Daoy (cell line): ENCODE results near the gene APRT. TPM values are rescaled to one million over a fixed set of nuclear protein-coding genes. Genes with fewer than 3 reads are reported as not detected.

ENCODE experiments used
- DNase-seq: peaks from one replicate; pipeline ENCODE4 v3.0.0-alpha.2; 2015; ENCODE audit warnings: low read depth
- total RNA-seq: library from RNA; depleted of rRNA; stranded (reverse); fragments of >200 nt; shearing (Covaris generic); gene quantifications from 2 replicates; pipeline ENCODE4 v1.2.3, GENCODE V29; 2014

The APRT gene
- total RNA-seq, 1 experiment from 2014 or later = 106 TPM

GRCh38 chr16:88822281-88823040 is 10.7 kb upstream of the APRT start:
- DNase-seq = no peak

- DNase-seq = no peak
Observed at GRCh38 chr16:88821168-88821850, 9.6 kb upstream of the APRT start.

DNA sequence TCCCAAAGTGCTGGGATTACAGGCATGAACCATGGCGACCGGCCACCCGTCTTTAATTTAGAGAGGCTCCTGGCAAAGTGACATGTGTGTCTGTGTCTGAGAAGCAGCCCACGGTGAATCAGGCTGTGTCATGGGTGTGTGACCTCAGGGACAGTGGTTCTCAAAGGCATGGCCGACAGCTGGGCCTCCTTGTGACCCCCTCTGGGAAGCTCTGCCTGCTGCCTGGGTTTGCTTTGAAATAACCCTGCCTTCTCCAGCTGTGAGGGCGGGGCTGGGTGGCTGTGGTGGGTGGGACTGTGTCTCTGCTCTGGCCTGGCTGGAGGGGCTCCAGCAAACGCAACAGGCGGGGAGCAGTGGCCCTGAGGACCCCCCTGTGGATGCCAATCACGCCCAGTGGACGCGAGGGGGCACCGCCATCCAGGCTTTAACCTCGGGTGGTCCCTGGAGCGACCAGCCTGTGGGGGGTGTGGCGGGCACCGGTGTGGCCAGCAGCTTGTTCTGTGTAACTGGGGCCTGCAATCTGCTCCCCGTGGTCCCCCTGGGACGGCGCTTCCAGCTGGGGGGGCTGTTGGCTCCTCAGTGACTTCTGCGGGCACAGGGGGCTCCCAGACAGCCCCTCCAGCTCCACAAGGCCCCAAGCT is 8.8 kb upstream of the APRT start:
- no peak for DNase-seq

DNA sequence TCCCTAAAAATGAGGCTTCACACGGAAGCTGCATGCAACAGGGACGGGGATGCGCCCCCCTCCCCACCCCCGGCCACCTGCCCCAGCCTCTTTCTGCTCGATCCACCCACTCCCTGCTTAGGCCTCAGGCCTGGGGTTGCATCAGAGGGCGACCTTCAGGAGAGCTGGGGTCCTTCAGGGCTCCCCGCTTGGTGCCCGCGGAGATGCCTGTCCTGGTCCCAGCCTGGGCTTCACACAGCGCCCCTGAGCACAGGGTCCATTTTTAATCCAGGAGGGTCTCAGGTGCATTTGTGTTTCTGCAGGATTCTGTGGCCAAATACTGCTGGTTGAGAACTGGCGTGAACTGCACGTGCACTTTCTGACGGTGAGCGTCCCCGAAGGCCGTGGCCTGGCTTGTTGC is 7.4 kb upstream of the APRT start:
- DNase-seq = no peak

DNA sequence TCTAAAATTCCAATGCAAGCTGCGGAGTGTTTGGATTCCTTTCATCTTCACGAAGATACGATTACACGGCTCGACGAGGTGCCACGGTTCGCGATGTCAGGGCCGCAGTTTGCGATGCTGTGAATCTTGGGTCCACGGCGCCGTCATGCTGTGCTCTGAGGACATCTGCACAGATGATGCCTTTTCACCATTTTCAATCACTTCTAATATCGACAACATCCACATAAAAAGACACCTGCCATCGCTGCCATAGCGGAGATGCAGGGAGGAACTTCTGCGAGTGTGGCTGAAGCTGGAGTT is 6.8 kb upstream of the APRT start:
- DNase-seq = no peak

DNA sequence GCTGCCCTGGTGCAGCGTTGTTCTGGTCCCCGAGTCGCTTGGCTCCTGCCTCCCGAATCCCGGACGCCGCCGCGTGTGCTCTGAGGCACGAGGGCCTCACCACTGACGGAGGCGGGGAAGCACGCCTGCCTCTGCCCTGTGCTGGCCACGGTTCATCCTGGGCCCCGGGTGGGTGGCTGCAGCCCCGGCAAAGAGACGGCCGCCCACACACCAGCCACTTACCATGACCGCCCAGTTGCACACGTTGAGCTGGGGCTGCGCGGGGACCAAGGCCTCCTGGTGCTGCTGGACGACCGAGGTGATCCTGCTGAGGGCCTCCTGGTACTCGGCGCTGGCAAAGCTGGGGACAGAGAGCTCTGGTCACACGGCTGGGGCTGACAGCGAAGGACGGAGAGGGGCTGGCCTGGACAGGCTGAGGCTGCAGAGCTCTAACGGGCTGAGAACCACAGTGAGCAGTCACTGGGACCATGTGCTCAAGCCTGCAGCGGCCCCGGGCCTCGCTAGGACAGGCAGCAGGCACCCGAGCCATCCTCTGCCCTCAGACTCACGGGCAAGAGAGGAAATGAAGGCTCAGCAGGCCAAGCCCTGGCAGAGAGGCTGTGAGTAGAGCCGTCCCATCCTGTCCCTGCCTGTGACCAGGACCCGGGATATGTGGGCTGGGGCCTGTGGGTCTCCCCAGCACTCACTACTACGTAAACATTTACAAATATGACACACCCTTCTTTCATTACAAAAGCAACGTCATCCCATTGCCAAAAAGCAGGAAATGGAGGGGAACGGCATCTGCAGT is 6.3 kb upstream of the APRT start:
- DNase-seq = no peak

DNA sequence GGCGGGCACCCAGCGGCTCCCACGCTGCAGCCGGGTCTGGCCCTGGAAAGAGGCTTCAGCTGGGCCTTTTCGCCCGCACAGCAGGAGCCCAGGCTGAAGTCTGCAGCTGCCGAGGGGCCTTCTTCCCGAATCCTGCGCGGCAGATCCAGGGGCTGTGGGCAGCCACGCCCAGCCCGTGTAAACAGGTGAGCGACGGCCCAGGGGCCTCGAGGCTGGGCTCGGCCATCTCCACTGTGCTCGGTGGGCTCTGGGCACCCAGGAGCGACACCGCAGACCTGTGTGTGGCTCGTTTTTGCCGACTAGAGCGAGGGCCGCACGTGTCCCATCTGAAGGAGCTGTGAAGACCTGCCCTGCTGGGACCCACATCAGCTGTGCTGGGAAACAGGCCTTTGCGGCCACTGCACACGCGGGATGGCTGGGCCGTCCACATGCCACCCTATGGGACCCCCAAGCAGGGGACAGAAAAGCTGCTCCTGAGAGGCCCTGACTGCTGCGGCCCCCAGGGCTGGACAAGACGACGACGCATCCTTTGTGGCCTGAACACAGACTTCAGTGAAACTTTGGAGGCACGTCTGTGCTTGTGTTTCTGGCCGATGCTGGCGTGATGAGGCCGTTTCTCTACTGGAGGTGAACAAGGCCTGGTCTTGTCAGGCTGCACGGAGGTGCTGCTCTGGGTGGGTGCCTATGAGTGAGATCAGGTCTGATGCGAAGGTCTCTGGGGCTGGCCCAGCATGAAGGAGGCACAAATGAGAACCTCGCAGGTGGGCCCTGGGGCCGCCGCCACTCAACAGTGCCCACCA is 5.2 kb upstream of the APRT start:
- DNase-seq = no peak

DNA sequence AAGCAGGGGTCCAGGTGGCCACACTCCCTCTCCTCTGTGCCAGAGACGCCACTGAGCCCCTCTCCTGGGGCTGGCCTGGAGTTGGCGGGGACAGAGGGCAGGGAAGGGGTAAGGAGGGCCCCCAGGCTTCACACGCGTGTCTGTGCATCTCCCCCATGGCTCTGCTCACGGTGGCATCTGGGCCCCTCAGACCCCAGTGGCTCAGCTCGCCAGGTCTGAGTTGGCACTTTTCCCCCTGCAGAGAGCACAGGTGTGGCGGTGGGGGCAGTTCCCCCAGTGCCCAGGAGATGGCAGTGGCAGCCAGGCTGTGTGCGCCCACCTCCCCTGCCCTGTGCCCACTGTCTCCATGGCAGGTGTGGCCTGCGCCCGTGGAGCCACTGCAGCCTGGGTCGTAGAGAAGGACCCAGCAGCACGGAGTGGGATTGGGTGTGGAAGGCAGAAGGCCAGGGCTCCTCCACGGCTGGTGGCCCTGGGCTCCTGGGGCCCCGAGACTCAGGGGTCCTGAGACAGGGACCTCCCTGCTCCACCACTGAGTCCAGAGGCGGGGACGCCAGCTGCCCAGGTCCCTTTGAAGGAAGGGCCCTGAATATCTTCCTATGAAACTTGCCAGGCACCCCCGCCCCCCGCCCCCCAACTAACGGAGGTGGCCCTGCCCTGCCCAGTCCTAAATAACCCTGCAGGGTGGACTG is 4.3 kb upstream of the APRT start:
- DNase-seq = peak; percentile 64

- no peak for DNase-seq
Observed at GRCh38 chr16:88815227-88815626, 3.5 kb upstream of the APRT start.

DNA sequence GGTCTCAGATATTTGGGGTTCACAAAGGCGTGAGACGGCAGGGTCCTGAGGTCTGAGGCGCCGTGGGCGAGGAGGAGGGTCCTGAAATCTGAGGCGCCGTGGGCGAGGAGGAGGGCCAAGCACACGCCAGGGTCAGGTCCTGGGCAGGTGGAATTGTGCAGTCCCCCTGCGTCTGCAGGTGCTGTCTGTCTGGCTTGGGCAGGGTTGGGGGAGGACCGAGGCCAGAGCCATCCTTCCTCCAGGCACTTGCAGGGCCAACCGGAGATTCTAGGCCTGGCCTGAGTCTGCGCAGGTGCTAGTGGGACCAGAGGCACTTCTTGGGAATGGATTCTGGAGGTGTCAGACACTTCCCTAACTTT is 2.4 kb upstream of the APRT start:
- DNase-seq = no peak

DNA sequence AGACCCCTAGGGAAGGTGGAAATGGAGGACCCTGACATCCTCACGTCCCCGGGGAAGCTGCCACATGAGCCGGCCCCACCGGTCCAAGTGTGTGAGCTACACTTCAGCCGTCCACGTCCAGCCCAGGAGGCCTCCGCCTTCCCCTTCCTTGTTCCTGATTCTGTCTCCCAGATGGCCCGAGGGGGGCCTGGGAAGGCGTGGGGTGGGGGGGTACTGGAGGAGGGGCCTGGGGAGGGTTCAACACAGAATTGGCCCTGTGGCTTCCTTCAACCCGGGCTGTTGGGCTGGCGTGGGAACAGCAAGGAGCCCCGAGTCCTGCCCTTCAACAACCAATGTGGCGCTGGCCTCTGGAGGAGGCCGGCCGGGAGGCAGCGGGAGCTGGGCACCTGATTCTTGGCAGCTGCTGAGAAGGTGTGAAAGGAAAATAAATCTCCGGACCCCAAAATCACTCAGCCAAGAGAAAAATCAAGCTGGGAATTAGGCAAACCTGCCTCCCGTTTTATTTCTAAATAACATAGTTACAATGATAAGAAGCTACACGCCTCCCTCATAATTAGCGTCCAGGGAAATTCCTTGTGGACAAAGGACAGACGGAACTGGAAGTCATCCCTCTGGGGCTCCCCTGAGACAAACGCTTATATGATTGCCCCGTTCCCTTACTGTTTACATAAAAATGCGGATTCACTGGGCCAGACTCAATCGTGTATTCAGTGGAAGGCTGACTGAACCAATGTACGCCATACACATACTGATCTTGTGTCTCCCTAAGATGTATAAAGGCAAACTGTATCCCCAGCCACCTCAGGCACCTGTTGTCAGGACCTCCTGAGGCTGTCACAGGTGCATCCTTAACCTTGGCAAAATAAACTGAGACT is 1.8 kb upstream of the APRT start:
- no peak for DNase-seq

GRCh38 chr16:88812513-88813268 is 963 bp upstream of the APRT start:
- DNase-seq = peak; percentile 41

DNA sequence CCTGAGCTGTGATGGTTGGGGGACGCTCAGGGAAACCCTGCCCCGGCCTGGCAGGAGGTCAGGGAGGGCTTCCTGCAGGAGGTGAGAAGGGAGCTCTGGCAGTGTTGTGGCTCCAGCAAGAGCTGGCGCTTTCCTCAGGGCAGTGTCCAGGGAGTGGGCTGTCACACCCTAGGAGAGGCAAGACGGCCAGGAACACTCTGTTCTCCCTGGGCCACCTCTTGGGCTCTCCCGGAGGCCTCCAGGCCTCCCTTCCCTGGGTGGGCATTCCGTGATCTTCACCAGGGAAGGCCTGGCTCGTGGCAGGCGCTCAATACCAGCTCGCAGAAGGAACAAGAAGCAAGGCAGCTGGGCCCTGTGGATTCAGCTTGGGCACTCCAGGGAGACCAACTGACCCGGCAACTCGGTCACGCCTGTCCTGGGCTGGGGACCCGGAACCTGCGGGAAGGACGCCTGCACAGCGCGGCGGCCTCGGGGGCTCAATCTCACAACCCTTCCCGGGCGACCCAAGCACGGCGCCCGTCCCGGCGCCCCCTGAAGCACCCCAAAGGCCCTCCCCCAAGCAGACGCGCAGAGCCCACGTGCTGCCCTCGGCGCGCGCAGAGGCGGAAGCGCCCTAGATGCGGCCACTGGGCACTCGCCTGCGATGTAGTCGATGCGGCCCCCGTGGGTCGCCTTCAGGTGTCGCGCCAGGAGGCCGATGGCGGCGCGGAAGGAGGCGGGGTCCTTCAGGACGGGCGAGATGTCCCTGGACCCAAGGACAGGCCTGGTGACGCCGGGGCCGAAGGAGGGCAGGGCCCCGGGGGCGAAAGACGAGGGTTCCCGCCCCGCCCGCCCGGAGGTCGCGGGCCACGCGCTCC is 588 bp downstream of the APRT start:
- peak; percentile 85 for DNase-seq

DNA sequence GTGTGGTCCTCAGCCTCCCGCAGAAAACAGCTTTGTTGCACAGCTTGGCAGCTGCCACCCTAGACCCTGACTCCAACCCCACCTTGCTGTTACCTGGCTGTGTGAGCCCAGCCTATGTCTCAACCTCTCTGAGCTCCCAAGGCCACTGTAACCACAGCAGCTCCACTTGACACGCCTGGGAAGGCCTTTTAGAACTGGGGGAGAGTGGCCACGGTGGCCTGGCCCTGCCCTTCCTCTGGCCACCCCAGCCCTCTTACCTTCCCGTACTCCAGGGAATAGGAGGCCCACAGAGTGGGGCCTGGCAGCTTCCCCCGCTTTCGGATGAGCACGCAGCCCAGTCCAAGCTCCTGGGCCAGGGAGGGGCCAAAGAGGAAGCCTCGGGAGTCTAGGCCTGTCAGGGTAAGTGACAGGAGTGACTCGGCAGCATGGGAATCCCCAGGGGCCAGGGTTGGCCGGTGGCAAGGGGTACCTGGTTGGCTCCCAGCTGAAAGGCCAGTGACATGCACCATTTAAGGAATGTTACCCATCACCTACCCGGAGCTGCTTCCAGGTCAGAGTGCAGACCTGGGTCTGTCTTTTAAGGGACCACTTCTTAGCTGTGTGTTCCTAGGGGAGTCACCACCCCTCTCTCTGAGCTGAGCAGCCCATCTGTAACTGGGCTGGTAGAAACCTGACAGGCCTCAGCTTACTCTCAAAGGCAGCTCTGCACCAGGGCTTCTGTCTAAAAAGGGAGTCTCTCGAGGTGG is 1.4 kb downstream of the APRT start:
- DNase-seq = no peak

GRCh38 chr16:88809676-88810165 is 2.0 kb downstream of the APRT start:
- DNase-seq = no peak

- no peak for DNase-seq
Observed at GRCh38 chr16:88809068-88809675, 2.6 kb downstream of the APRT start.
